HG02981 (cell line): Measurements from ENCODE around the gene RYR3.

Source experiments
- ATAC-seq: cut with Tn5 transposase; IDR thresholded peaks from one replicate; pipeline ENCODE4 v1.9.1; 2021; ENCODE audit warnings: mild to moderate bottlenecking, moderate library complexity; ENCODE audit not compliant: unreplicated experiment

The RYR3 gene

DNA sequence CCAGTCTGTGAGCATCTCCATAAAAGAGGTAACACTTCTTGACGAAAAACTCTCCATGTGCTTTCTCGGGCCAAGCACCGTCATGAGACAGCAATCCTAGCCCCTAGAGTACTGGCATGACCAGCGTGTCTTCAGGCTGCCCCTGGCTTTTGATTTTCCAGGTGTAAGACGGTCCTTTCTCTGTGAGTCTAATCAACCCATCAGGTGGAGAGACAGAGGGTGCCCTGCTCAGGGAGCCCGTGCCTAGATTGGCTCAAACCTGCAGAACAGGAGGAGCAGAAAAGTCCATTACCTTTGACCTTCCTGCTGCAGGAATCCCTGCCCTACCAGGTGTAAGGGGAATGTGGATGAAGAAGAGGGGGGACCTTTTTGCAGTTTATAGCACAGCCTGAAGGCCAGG lies 548.1 kb downstream of the RYR3 start:
- ATAC-seq, result no peak

DNA sequence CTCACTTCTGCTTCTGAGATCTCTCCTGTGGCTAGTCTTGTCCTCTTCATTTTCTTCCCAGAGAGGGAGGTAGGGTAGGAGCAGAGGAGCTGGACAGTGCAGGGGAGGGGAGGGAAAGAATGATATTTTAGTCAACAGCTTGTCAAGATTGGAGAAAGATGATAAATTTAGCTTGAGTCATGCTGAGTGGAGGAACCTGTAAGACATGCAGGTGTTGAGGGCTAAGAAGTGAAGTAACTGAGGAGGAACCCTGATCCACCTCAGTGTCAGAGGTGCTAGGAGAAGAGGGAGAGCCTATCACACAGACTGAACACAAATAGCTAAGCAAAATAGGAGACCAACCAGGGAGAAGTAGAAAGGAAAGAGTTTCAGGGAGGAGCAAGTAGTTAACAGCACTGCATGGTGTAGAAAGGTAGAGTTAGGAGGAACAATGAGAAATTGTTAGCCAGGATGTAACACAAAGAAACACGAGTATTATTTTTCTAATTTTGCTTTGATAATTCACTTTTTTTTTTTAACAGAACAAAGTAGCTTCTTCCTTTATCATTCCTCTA lies 549.3 kb downstream of the RYR3 start:
- no peak for ATAC-seq

DNA sequence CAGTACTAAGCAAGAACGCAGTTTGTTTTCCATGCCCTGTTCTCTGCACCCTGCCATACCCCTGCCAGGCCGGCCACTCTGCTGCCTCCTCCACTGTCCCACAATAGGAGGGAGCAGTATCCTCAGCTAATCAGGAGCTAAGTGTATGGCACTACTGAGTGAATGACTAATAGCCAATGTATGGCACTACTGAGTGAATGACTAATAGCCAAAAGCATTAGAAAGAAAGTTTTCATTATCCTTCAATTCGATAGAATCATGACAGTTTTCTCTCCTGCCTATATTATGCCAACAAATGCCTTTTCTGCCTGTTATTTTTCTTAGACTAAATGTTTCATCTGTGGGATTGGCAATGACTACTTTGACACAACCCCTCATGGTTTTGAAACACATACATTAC lies 550.0 kb downstream of the RYR3 start:
- no peak for ATAC-seq

DNA sequence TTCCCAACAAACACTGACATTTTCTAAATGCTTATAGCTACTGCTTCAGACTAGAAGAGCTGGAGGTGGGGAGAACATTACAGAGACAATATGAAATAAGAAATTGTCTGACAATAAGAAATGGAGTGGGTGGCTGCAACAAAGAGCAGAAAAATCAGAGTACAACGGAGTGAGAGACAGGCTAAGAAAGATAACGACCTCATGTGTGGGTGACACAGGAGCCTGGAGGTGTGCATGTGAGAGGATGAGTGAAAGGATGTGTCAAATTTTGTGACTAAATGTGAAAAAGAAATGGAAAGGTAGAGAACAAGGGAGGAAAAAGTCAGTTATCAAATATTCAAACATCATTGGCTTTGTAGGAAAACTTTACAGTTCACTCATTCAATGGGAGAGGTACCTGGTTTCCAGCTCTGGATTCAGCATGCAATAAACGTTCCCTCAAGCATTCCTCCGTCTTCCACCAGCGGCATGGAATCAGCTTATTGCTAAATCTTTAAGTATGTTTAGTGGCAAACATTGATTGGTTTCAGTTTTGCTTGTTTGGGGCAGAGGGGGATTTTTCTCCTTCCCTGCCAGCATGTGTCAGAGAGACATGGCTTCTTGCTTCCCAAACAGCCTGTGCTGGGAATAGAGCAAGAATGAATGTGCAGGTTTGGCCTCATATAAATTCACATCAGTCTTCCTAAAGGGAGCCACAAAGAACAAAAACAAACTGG lies 553.8 kb downstream of the RYR3 start:
- no peak for ATAC-seq

DNA sequence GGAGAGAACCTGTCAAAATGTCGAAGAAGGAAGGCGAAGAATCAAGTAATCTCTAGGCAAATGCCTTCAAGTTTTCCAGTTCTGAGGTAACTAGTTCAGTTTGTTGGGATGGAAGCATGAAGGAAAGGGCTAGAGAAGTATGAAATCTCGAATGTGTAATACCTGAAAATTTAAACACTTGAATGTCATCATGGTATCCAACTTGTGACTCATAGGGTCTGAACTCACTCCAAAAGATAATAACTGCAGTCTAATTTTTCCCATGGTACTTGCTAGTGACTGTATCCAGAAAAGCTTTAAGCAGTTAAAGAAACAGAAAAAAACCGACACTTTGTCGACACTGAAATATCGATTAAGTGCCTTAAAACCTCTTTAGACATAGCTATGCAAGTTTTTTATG lies 554.6 kb downstream of the RYR3 start:
- ATAC-seq, result no peak

DNA sequence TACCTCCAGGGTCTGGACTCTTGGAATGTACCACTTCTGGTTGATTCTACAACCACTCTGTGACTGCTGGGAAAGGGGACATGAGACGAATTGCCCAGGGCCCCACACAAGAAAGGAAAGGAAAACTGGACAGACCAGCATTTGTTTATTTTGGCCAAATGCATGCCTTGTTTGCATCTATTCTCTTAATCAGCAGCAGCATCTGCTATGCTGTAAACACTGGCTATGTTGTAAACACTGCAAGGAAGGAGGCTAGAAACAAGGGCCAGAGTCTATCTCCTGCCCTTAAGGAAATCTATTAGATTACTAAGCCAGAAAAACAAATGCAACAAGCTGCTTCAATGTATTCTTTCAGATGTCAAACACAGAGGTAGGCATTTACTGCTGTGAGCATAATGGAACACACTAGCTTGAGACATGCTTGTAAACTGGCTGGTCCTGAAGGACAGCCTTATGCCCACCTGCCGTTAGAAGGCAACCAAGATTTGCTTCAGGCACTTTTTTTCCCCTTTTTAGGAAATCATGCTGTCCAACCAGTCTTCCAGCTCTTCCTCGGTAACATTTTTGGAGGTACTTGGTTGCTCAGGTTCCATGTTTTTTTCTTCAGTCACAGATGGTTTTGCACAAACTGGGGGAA lies 555.5 kb downstream of the RYR3 start:
- ATAC-seq, result no peak

DNA sequence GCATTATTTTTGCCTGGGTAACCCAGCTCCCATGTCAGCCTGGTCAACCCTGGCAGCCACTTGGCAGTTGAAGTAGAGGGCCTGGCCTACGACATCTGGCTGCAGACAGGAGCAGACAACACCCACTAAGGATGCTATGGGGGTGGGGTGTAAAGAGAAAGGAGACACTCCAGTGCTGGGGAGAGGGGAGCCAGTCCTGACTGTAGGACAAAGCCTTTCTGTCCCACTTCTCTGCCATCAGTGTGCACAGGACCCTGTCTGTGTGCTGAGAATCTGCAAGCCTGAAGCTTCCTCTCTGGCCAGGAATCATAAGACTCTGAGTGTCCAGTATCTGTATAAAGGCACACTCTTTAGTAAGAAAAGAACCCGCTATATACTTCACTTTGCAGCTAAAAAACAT lies 561.2 kb downstream of the RYR3 start:
- ATAC-seq, result no peak

DNA sequence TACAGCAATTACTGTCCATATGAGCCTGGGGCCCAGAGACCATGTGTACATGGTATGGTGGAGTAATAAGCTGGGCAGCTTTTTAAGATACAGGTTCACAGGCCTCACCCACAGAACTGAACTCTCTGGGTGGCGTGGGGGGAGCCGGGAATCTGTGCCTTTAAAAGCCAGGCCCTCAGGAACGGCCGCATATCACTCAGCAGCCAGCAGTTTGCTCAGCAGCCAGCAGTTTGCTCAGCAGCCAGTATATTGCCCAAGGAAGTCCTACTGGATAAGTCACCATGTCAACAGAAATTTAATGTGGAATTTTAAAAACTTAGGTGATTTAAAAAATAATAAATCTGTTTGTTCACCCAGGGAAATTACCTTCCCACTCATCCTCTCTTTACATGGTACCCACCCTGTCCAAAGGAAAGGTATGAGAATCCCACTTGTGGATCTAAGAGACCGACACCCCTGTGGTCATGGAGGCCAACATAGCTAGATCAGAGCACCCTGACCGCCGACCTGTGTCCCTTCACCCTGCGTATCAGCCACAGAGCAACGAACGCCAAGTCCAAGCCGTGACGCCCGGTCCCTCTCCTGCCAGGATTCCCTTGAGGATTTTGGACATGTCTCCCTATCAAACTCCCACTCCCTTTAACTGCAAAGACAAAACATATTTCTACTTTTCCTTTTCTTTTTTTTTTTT lies 561.8 kb downstream of the RYR3 start:
- ATAC-seq, result no peak

DNA sequence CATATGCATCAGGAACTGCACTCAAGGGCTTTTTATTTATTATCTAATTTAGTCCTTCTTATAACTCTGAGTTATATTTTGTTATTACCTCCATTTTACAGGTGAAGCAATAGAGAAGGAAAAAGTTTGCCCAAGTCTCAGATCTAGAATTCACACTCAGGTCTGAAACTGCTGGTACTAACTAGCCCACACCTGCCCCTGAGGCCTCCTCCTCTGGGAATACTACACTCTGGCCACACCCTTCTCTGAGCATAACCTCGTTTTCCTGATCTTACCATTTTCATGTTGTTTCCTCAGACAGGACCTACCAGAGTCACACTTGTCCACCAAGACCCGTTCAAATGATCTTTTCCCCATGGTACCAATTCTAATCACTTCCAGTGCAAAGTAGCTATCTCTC lies 563.4 kb downstream of the RYR3 start:
- ATAC-seq, result no peak

DNA sequence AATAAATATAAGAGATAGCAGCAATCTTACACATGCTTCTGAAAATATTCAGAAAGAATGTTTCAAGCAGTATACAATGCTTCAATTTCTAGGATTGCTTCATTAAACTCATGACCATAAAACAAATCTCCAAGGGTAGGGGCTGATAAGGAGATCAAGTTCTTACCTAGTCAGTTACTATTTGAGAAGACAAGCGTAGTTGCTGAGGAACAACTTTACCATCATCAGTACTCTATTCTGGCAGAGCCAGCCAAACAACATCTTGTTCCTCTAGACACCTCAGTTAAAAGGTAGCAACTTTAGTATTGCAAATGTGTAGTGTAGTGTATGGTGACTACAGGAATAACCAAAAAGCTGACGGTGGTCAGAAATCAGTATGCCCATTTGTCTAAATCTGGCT lies 572.2 kb downstream of the RYR3 start:
- ATAC-seq, result no peak

DNA sequence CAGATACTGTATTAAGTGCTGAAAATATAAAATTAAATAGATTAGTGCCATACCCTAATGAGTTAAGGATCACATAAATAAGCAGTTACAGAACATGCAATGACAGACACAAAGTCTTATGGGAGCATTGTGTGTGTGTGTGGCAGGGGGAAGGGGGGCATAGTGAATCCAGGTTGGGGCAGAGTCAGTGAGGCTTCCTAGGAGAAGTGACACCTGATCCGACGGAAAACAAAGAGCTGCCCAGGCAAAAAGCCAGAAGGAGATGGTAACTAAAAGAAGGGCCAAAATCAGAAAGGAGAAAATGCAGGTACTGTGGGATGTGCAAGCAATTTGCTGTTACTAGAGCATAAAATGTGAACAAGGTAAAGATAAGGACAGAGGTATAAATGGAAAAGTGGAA lies 577.4 kb downstream of the RYR3 start:
- no peak for ATAC-seq

DNA sequence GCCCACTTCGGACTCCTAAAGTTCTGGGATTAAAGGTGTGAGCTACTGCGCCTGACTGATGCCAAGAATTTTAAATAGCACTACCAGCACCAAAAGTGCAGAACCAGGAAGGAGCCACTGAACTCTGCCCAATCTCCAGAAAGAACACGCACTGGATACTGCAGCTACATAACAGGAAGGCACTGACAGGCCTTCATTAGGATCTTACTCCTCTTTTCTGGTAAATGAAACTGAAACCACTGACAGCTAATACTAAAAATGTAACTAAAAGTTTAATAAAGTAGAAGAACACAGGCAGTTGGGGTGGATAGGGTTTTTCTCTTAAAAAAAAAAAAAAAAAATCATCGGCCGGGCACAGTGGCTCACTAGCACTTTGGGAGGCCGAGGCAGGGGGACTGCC lies 583.4 kb downstream of the RYR3 start:
- no peak for ATAC-seq

DNA sequence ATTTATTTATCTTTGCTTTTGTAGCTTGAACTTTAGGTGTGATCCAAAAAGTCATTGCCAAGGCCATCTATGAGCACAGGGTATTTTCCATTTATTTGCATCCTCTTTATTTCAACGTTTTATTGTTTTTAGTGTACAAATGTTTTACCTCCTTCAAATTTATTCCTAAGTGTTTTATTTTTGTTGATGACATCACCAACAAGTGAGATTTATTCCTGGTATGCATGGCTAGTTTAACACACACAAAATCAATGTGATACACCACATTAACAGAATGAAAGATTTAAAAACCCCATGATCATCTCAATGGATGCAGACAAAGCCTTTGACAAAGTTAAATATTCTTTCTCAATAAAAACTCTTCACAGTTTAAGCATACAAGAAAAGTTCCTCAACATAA lies 591.3 kb downstream of the RYR3 start:
- ATAC-seq, result no peak

DNA sequence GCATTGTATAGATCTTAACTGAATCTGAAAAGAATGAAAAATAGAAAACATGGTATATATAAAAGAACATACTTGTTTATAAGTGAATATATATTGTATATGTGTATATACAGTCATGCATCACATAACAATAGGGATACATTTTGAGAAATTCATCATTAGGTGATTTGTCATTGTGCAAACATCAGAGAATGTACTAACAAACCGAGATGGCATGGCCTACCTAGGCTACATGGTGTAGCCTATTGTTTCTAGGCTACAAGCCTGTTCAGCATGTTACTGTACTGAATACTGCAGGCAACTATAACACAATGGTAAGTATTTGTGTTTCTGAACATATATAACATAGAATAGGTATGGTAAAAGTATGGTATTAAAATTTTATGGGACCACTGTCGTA lies 592.9 kb downstream of the RYR3 start:
- no peak for ATAC-seq

DNA sequence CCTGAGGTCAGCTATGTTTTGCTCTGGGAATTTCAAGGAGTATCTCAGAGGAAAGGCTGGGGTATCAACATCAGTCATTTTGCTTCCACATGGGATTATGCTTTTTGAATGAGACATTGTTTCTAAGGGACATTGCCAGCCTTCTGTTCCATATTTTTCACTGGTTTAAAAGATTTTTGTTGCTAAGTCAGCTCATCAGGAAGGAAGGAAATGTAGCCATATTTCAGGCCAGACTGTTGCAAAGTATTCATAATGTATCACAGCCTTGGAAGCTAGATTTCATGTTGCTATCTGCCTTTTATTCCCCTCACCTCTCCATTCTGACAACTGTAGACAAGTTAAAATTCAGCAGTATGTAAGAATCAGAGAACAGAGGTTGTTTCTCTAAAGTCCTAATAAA lies 596.6 kb downstream of the RYR3 start:
- no peak for ATAC-seq

DNA sequence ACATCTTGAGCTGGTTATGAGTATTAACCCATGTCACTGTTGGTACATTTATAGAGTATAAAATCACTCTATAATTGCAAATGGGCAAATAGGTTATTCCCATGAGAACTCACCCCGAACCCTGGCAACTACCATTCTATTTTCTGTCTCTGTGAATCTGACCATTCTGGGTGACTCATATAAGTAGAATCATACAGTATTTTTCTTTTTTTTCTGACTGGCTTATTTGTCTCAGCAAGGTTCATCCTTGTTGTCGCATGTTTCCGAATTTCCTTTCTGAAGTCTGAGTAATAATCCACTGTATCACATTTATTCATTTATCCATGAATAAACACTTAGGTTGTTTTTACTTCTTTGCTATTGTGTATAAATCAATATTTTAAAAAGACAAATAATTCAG lies 597.6 kb downstream of the RYR3 start:
- no peak for ATAC-seq

DNA sequence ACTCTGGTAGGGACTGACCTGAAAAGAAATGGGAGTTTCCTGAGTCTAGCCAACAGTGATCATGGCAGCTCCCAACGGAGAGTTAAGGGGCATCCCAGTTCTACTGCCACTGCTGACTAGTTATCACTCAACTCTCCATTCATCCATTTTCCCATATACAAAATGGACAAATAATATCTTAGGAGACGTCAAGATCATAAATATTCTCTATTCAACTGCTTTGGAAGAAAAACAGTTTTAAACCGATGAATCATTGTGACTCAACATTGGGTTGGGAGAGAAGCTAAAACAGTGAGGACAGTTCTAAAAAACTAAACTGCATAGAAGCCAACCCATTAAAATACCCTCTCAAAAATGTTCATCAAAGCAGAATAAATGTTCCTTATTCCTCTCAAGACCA lies 600.0 kb downstream of the RYR3 start:
- ATAC-seq, result no peak

DNA sequence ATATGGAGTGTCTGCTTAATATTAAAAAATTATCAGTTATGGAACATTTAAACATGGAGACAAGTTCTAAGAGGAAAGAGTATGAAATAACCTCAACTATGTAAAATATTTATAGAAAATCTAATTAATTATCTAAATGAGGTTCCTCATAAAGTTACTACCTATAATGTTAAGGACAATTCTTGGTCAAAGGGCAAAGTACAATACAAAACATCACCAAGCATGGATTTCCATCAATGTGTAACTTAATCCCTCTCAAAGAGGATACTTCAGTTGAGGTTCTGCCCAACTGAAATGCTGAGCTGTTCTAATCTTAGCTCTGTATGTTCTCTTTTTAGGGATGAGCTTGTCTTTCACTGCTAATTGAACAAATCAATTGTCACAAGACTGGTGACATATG lies 601.6 kb downstream of the RYR3 start:
- no peak for ATAC-seq

DNA sequence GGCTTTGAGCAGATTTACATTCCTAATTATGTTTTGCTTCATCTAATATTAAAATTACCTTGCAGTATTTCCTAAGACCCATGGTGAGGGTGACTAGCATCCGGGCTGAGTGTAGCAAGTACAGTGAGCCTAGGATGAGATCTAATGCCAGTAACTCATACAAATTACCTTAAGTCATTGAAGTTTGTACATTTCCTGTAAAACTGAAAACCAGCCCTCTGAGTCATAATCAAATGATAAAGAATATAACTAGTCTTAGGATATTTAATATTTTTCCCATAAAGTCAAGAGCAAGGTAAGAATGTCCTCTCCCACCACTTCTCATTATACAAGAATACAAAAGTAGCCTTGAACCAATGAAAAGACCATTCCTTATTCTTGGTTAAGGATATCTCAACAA lies 602.7 kb downstream of the RYR3 start:
- ATAC-seq, result no peak
